ENCODE results near the gene OR9A2. TPM values are rescaled to one million over a fixed set of nuclear protein-coding genes. Genes with fewer than 3 reads are reported as not detected.

OR9A2 gene
- total RNA-seq, 1 experiment from 2014 or later: not detected

DNA sequence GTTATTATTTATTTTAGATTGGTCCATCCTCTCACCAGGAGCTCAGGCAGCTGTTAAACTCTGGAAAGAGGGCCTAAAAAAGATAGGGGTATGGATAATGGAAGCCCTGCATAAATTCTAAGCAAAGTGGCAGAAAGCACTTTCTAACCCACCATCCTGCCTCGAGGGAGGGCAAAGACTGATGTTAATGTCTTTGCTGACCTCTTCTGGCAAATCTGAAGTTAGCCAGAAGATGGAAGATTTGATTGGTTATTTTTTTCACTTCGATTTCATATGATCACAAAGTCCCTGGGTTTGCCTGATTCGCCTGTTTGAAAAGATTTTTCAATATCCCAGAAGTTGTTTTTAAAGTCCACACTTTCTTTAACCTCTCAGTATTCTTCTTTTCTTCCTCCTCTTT lies 24.8 kb downstream of the OR9A2 start:
- Histone ChIP-seq H4K5ac (ENCODE audit: insufficient read length, low read depth, low read length) (no peak overlapping the region), H4K20me1 (ENCODE audit: control insufficient read depth, insufficient read depth, insufficient read length) (no peaks in the 10 kb centered on the region), H3K18ac (ENCODE audit: insufficient read length, low read depth, low read length) (no peak overlapping the region), H3K4me2 (ENCODE audit: insufficient read depth, insufficient read length, low read length) (no peak overlapping the region), H3K9me3 (ENCODE audit: control insufficient read depth, low read depth, low read length) (no peaks in the 10 kb centered on the region), H3K9ac (ENCODE audit: extremely low read depth, insufficient read length, low read length) (no peak overlapping the region), H2AK5ac (ENCODE audit: insufficient read length, low read length) (no peak overlapping the region), H2BK5ac (ENCODE audit: insufficient read length, low read length) (no peak overlapping the region), H4K91ac (ENCODE audit: insufficient read length, low read depth, low read length) (no peak overlapping the region), H3K56ac (ENCODE audit: insufficient read length, low read depth, low read length) (no peak overlapping the region), H2BK15ac (ENCODE audit: low read depth, low read length) (no peak overlapping the region), H2BK12ac (ENCODE audit: insufficient read length, low read depth, low read length) (no peak overlapping the region), H3K4me1 (ENCODE audit: insufficient read depth, low read length) (no peaks in the 10 kb centered on the region), H3K79me2 (ENCODE audit: insufficient read depth, low read length) (no peaks in the 10 kb centered on the region), H2BK20ac (ENCODE audit: low read depth, low read length, poor library complexity, severe bottlenecking) (no peak overlapping the region), H3T11ph (ENCODE audit: low read length) (no peak overlapping the region), H3K14ac (ENCODE audit: insufficient read depth, low read length) (no peak overlapping the region), H3K4ac (ENCODE audit: low read depth, low read length) (no peak overlapping the region), H4K8ac (replicated peaks; ENCODE audit: insufficient read length, low read depth, low read length) (no peak overlapping the region), H3K23ac (ENCODE audit: insufficient read length, low read depth, low read length) (no peak overlapping the region), H3K27me3 (ENCODE audit: insufficient read depth, low read length) (no peaks in the 10 kb centered on the region), H3K79me1 (ENCODE audit: insufficient read depth, low read depth, low read length, poor library complexity, severe bottlenecking) (no peaks in the 10 kb centered on the region), H3K23me2 (ENCODE audit: insufficient read length, low read depth, low read length, poor library complexity, severe bottlenecking) (no peaks in the 10 kb centered on the region), H2AFZ (ENCODE audit: low read length) (no peak overlapping the region), H2BK120ac (ENCODE audit: low read depth, low read length, poor library complexity, severe bottlenecking) (no peak overlapping the region), H3K27ac (ENCODE audit: insufficient read length, low read depth, low read length) (no peak overlapping the region)
- H3K4me3 Mint-ChIP-seq: no peak overlapping the region
- DNase-seq: no peak
- no CpG with 5 or more reads among the region's 3 CpGs for WGBS (ENCODE audit: extremely low coverage, insufficient read length, low lambda C conversion rate)
- no peaks in the 10 kb centered on the region; a peak in 1 of 7 replicates for H3K36me3 Mint-ChIP-seq (ENCODE audit: insufficient read depth in 1 of 3, low read depth in 3 of 3)
- peaks cover 0 to 6% of the 10 kb centered on the region in 2 experiments; a peak in 2 of 4 replicates for H3K4me1 Mint-ChIP-seq
- H3K27me3 Mint-ChIP-seq (ENCODE audit: low read depth): peaks cover 2% of the 10 kb centered on the region
- TF ChIP-seq CTCF (conservative IDR thresholded peaks at IDR 0.05): peak; percentile 66
- peaks cover 0 to 1% of the 10 kb centered on the region in 2 experiments; a peak in 2 of 5 replicates for H3K9me3 Mint-ChIP-seq
- H3K27ac Mint-ChIP-seq: no peak overlapping the region

Measured in H9 (cell line).